Caco-2 (cell line): ENCODE results near the gene LNPEP. TPM values are rescaled to one million over a fixed set of nuclear protein-coding genes. Genes with fewer than 3 reads are reported as not detected.
A peak's percentile ranks its signal among the peaks of the same experiment; 100 is the strongest.

Source experiments
- BruUV-seq: library from RNA; stranded (reverse); fragments of 400-500 nt; replicated peaks from 2 replicates; lab custom pipeline; 2021; lab: Mats Ljungman, UMichigan
- CTCF ChIA-PET: fragments of 300-600 bp; sonication (Branson Sonifier 250); formaldehyde crosslinking; loops from one replicate; lab custom pipeline; 2022; ENCODE audit warnings: antibody characterized with exemption; lab: Charles Lee
- POLR2A ChIA-PET: fragments of 300-600 bp; sonication (Branson Sonifier 250); formaldehyde crosslinking; loops from one replicate; lab custom pipeline; 2022; ENCODE audit warnings: antibody characterized with exemption; lab: Charles Lee
- DNase-seq, 2 experiments: peaks; one replicate each; pipeline versions ENCODE4 v3.0.0 to v3.0.0-alpha.2; 2020 to 2022
- H3K27me3 ChIP-seq: replicated peaks from 2 replicates; pipeline ENCODE4 v1.6.0; 2011; ENCODE audit warnings: low read length; ENCODE audit not compliant: control insufficient read depth, insufficient read depth
- H3K36me3 ChIP-seq: 2 replicates; pipeline ENCODE4 v1.5.1; 2011; ENCODE audit warnings: low read length; ENCODE audit not compliant: control insufficient read depth, insufficient read depth
- H3K4me1 ChIP-seq: fragments of 250-450 bp; sonication (Bioruptor Pico); 2 replicates; pipeline ENCODE4 v1.5.1; 2020; ENCODE audit warnings: mild to moderate bottlenecking
- H3K4me3 ChIP-seq: 2 replicates; pipeline ENCODE4 v1.5.1; 2011; ENCODE audit warnings: low read depth, mild to moderate bottlenecking, control low read depth, low read length
- H3K9me3 ChIP-seq: fragments of 250-450 bp; sonication (Bioruptor Pico); 2 replicates; pipeline ENCODE4 v1.5.1; 2020; ENCODE audit warnings: mild to moderate bottlenecking, moderate library complexity
- H3K27ac Mint-ChIP-seq: one replicate; pipeline ENCODE4 v1.8.0; 2022; ENCODE audit warnings: mixed read lengths; ENCODE audit not compliant: unreplicated experiment
- H3K27me3 Mint-ChIP-seq: one replicate; pipeline ENCODE4 v1.8.0; 2022; ENCODE audit warnings: mixed read lengths; ENCODE audit not compliant: insufficient read depth, unreplicated experiment
- H3K36me3 Mint-ChIP-seq: one replicate; pipeline ENCODE4 v1.8.0; 2022; ENCODE audit warnings: mild to moderate bottlenecking, mixed read lengths; ENCODE audit not compliant: insufficient read depth, unreplicated experiment
- H3K4me1 Mint-ChIP-seq: one replicate; pipeline ENCODE4 v1.8.0; 2022; ENCODE audit warnings: low read depth, mixed read lengths; ENCODE audit not compliant: unreplicated experiment
- H3K4me3 Mint-ChIP-seq: one replicate; pipeline ENCODE4 v1.8.0; 2022; ENCODE audit warnings: mild to moderate bottlenecking, moderate library complexity, mixed read lengths; ENCODE audit not compliant: unreplicated experiment
- H3K9me3 Mint-ChIP-seq: one replicate; pipeline ENCODE4 v1.8.0; 2022; ENCODE audit warnings: mixed read lengths; ENCODE audit not compliant: unreplicated experiment
- CTCF ChIP-seq, 2 experiments: fragments of 200-600 bp in 1 of 2; IDR thresholded peaks; 1 replicate in 1 of 2; 2 replicates in 1 of 2; pipeline versions ENCODE4 v1.5.1 to v1.8.0; 2011 to 2022; ENCODE audit warnings: antibody characterized with exemption in 1 of 2, control low read depth in 1 of 2, inconsistent platforms in 1 of 2, low read depth in 1 of 2, low read length in 1 of 2, mild to moderate bottlenecking in 1 of 2, moderate library complexity in 1 of 2; ENCODE audit not compliant: insufficient read depth in 1 of 2, severe bottlenecking in 1 of 2, unreplicated experiment in 1 of 2
- intact Hi-C: fragments of 100-400 bp; cut with micrococcal nuclease; formaldehyde crosslinking; loops from one replicate; pipeline ENCODE4 v1.10.0; 2022; ENCODE audit not compliant: unreplicated experiment
- total RNA-seq: library from RNA; stranded (reverse); gene quantifications from 2 replicates; pipeline ENCODE4 v1.2.3, GENCODE V29; 2022

Gene LNPEP
- total RNA-seq, 1 experiment from 2014 or later: 21.4 TPM

- H3K4me3 Mint-ChIP-seq: no peak overlapping the region
- H3K4me3 ChIP-seq: no peak overlapping the region
- BruUV-seq: no TSS peak
- peaks cover 18% of the 10 kb centered on the region for H3K4me1 Mint-ChIP-seq
- intact Hi-C loops: loop anchor here (1.0 to 10.0 kb wide), 5 partner anchors 45 to 243 kb away; partner anchors contain the start of gene LIX1
- ChIA-PET POLR2A (interaction anchor here (1.0 kb wide), 1 partner anchor 145 kb away, joined by 4 read pairs; the partner anchor contains the start of gene LIX1), CTCF (interaction anchor here (0.5 to 1.6 kb wide), 17 partner anchors 24 to 383 kb away, joined by 3 to 90 read pairs (median 3); partner anchors contain the start of genes ERAP2, LIX1 and LNPEP)
- no peaks in the 10 kb centered on the region for H3K9me3 Mint-ChIP-seq
- H3K27me3 ChIP-seq: no peaks in the 10 kb centered on the region
- peaks cover 4% of the 10 kb centered on the region for H3K4me1 ChIP-seq
- no peaks in the 10 kb centered on the region for H3K9me3 ChIP-seq
- H3K36me3 Mint-ChIP-seq: peaks cover 27% of the 10 kb centered on the region
- H3K27ac Mint-ChIP-seq: no peak overlapping the region
- peak; percentile 47 to 49 for TF ChIP-seq CTCF (IDR thresholded peaks at IDR 0.05; ENCODE audit: insufficient read depth in 1 of 2, low read depth in 1 of 2, low read length in 1 of 2, severe bottlenecking in 1 of 2, unreplicated experiment in 1 of 2)
- no peaks in the 10 kb centered on the region for H3K27me3 Mint-ChIP-seq
- DNase-seq: peak in 1 of 2 experiments; percentile 32
- no peaks in the 10 kb centered on the region for H3K36me3 ChIP-seq
Measured at GRCh38 chr5:96997265-96997859, 61.5 kb downstream of the LNPEP start.

DNA sequence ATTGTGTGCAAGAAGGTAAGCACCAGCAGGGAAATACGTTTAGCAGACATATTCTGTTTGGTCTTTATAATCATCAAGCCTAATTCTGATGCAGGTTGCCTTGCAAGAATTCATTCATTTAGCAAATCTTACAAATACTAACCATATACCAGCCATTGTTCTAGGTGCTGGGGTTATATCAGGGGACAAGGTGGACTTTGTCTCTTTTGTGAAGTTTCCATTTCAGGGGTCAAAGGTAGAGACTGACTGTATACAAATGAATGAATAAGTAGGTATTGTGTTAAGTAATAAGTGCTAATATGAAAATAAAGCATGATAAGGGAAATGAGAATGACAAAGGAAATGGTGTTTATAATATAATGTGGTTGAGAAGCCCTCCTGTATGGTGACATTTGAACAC lies 64.0 kb downstream of the LNPEP start:
- no peak for TF ChIP-seq CTCF (IDR thresholded peaks at IDR 0.05; ENCODE audit: insufficient read depth in 1 of 2, low read depth in 1 of 2, low read length in 1 of 2, severe bottlenecking in 1 of 2, unreplicated experiment in 1 of 2)
- Histone ChIP-seq H3K27me3 (no peaks in the 10 kb centered on the region), H3K4me1 (peaks cover 4% of the 10 kb centered on the region), H3K9me3 (no peaks in the 10 kb centered on the region), H3K4me3 (no peak overlapping the region), H3K36me3 (0 out of 2 replicates have a peak, but pooled peaks cover 1% of the 10 kb centered on the region)
- Mint-ChIP-seq H3K36me3 (peaks cover 11% of the 10 kb centered on the region), H3K4me1 (peaks cover 11% of the 10 kb centered on the region), H3K4me3 (no peak overlapping the region), H3K27me3 (no peaks in the 10 kb centered on the region), H3K27ac (no peak overlapping the region), H3K9me3 (no peaks in the 10 kb centered on the region)
- POLR2A ChIA-PET: no interaction called here
- intact Hi-C loops: loop anchor here (5.0 to 10.0 kb wide), 2 partner anchors 42 to 245 kb away; no protein-coding TSS in a partner anchor
- CTCF ChIA-PET: no interaction called here
- DNase-seq: no peak
- no TSS peak for BruUV-seq

- ChIA-PET CTCF (no interaction called here), POLR2A (no interaction called here)
- intact Hi-C loops: no loop called here
- H3K36me3 Mint-ChIP-seq: peaks cover 11% of the 10 kb centered on the region
- H3K4me1 ChIP-seq: peaks cover 4% of the 10 kb centered on the region
- H3K27me3 ChIP-seq: no peaks in the 10 kb centered on the region
- no peak overlapping the region for H3K27ac Mint-ChIP-seq
- no peaks in the 10 kb centered on the region for H3K27me3 Mint-ChIP-seq
- DNase-seq: no peak
- no TSS peak for BruUV-seq
- TF ChIP-seq CTCF (IDR thresholded peaks at IDR 0.05; ENCODE audit: insufficient read depth in 1 of 2, low read depth in 1 of 2, low read length in 1 of 2, severe bottlenecking in 1 of 2, unreplicated experiment in 1 of 2): no peak
- no peak overlapping the region for H3K4me3 ChIP-seq
- H3K9me3 Mint-ChIP-seq: no peaks in the 10 kb centered on the region
- no peak overlapping the region for H3K4me3 Mint-ChIP-seq
- H3K9me3 ChIP-seq: no peaks in the 10 kb centered on the region
- peaks cover 11% of the 10 kb centered on the region for H3K4me1 Mint-ChIP-seq
- 0 out of 2 replicates have a peak, but pooled peaks cover 1% of the 10 kb centered on the region for H3K36me3 ChIP-seq
Measured at GRCh38 chr5:97000391-97000790, 64.5 kb downstream of the LNPEP start.
